K562 (cell line): ENCODE measurements around the gene AURKB. TPM values are rescaled to one million over a fixed set of nuclear protein-coding genes. Genes with fewer than 3 reads are reported as not detected.
A peak's percentile ranks its signal among the peaks of the same experiment; 100 is the strongest.

Experiments
- ARID1B ChIP-seq: fragments of 450-650 bp; IDR thresholded peaks from 2 replicates; pipeline ENCODE4 v1.6.1; 2016; ENCODE audit warnings: antibody characterized with exemption, mild to moderate bottlenecking, inconsistent platforms
- BRCA1 ChIP-seq, 2 experiments: fragments of 450-650 bp in 1 of 2; sonication (generic) in 1 of 2; formaldehyde crosslinking in 1 of 2; IDR thresholded peaks; 2 replicates each; pipeline versions ENCODE4 v1.5.0 to v1.6.1; 2017 to 2020; ENCODE audit warnings: mild to moderate bottlenecking in 1 of 2, missing genetic modification reagents in 1 of 2
- CEBPG ChIP-seq, 3 experiments: fragments of 200-800 bp in 1 of 3; sonication (Bioruptor generic) in 1 of 3; sonication (generic) in 1 of 3; formaldehyde crosslinking in 1 of 3; IDR thresholded peaks in 2 of 3; conservative IDR thresholded peaks in 1 of 3; 2 replicates each; pipeline versions ENCODE4 v1.6.1 to v1.8.0; 2016 to 2022; ENCODE audit warnings: missing compliant biosample characterization in 2 of 3, missing genetic modification characterization in 2 of 3, mild to moderate bottlenecking in 1 of 3, missing genetic modification reagents in 1 of 3
- COPS2 ChIP-seq: fragments of 450-650 bp; conservative IDR thresholded peaks from 2 replicates; pipeline ENCODE4 v1.6.1; 2016; ENCODE audit warnings: mild to moderate bottlenecking, moderate library complexity
- HMGN3 ChIP-seq: IDR thresholded peaks from 2 replicates; pipeline ENCODE4 v1.6.1; 2011; ENCODE audit warnings: borderline replicate concordance, low read depth, mild to moderate bottlenecking, mixed read lengths, low read length; ENCODE audit not compliant: insufficient read length; ENCODE audit errors: extremely low read depth
- JUN ChIP-seq, 2 experiments: sonication (generic) in 1 of 2; formaldehyde crosslinking in 1 of 2; IDR thresholded peaks; 2 replicates each; pipeline versions ENCODE4 v1.6.1 to v1.8.0; 2012 to 2022; ENCODE audit warnings: borderline replicate concordance in 2 of 2, mild to moderate bottlenecking in 2 of 2, improper control_type of control experiment in 1 of 2, low read depth in 1 of 2, low read length in 1 of 2, missing genetic modification reagents in 1 of 2
- MAFF ChIP-seq: IDR thresholded peaks from 2 replicates; pipeline ENCODE4 v1.6.1; 2012; ENCODE audit warnings: low read length, improper control_type of control experiment
- NEUROD1 ChIP-seq: fragments of 150-350 bp; IDR thresholded peaks from 2 replicates; pipeline ENCODE4 v1.6.1; 2014; ENCODE audit warnings: borderline replicate concordance, low read length, low read depth; ENCODE audit not compliant: partially characterized antibody
- PYGO2 ChIP-seq: fragments of 450-650 bp; IDR thresholded peaks from 2 replicates; pipeline ENCODE4 v1.6.1; 2016; ENCODE audit warnings: mild to moderate bottlenecking, missing genetic modification characterization, moderate library complexity, missing compliant biosample characterization
- SMAD1 ChIP-seq: fragments of 150-350 bp; IDR thresholded peaks from 2 replicates; pipeline ENCODE4 v1.6.1; 2014; ENCODE audit warnings: low read length, low read depth; ENCODE audit not compliant: partially characterized antibody
- SMARCA4 ChIP-seq: fragments of 450-650 bp; IDR thresholded peaks from 2 replicates; pipeline ENCODE4 v1.6.1; 2016
- ZKSCAN3 ChIP-seq: fragments of 250-450 bp; sonication (Bioruptor Pico); IDR thresholded peaks from 2 replicates; pipeline ENCODE4 v1.4.0; 2020
- ZNF197 ChIP-seq: fragments of 200-800 bp; sonication (Bioruptor generic); IDR thresholded peaks from 2 replicates; pipeline ENCODE4 v1.6.1; 2016; ENCODE audit warnings: low read depth, missing genetic modification characterization, missing compliant biosample characterization
- ZNF75A ChIP-seq: fragments of 450-650 bp; formaldehyde crosslinking; IDR thresholded peaks from 2 replicates; pipeline ENCODE4 v1.4.0; 2020; ENCODE audit warnings: mild to moderate bottlenecking
- polyA plus RNA-seq, 8 experiments: library from polyadenylated mRNA; depleted of rRNA in 4 of 8; stranded (reverse) in 5 of 8; unstranded in 3 of 8; fragments of >200 nt; fragmentation: Nextera tagmentation in 2 of 8; fragmentation: Illumina TruSeq in 1 of 8; extraction: Ambion mirVana in 2 of 8; extraction: Trizol in 1 of 8; gene quantifications; 2 replicates each; pipeline versions ENCODE4 v1.2.1 to v1.2.3, GENCODE V29; 2011 to 2014; ENCODE audit warnings: inconsistent platforms in 1 of 8, missing spikeins in 1 of 8
- total RNA-seq, 7 experiments: library from RNA; depleted of rRNA in 6 of 7; stranded (reverse); fragments of >200 nt in 6 of 7; fragmentation: Illumina TruSeq in 2 of 7; extraction: Trizol in 2 of 7; gene quantifications; 2 replicates each; pipeline versions ENCODE4 v1.2.1 to v1.2.3, GENCODE V29; 2011 to 2021; ENCODE audit warnings: low replicate concordance in 1 of 7
- TF ChIP-seq, protein P1 (sequence below): fragments of 200-600 bp; sonication (generic); IDR thresholded peaks from one replicate; pipeline ENCODE4 v1.6.1; 2012; ENCODE audit warnings: mild to moderate bottlenecking, low read depth, low read length, inconsistent platforms

Gene AURKB
- total and polyA plus RNA-seq, 9 of the 15 experiments (the other 6 are each of a cell fraction or from before 2014, with no cell fraction given): 27.2 to 114 (median 74.8) TPM

DNA sequence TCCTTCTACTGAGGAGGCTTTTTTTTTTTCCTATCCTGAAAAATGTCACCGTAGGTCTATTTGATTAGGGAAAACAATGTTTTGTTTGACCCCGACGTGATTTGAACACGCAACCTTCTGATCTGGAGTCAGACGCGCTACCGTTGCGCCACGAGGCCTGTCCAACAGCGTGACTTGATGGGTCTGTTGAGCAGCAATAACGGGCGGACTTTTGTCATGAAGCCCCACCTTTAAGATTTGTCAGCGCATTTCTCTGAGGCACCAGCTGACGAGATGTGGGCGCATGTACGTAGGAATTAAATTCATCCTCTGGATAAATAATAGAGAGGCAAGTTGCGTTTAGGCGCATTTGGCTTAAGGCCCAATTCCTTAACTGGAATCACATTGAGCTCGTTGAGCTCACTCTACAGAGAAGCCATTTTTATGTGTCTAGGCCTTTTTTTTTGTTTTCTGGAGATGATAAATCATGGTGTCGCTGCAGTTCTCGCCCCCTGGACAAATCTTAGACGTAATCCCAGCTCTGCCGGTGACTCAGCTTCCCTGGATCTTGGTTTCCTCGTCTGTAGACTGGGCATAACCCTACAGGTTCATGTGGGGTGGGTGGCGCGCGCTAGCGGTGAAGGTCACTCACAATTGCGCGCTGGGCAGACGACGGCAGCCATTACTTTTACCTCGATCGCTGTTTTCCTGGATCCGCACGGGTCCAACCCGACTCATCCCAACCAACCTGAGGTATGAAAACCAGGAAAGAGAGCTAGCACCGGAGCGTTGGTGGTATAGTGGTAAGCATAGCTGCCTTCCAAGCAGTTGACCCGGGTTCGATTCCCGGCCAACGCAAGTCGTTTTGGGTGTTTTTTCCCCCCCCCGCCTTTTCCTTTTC lies 10.6 kb upstream of the AURKB start (continued):
- TF ChIP-seq BRCA1 (IDR thresholded peaks at IDR 0.05): no peak
- TF ChIP-seq BRCA1 (CRISPR knock-in tag; IDR thresholded peaks at IDR 0.05): no peak
- TF ChIP-seq JUN (IDR thresholded peaks at IDR 0.05; ENCODE audit: borderline replicate concordance, low read depth, low read length): 0 out of 2 replicates have a peak, but pooled peaks have one; percentile 27
- 0 out of 2 replicates have a peak, but pooled peaks have one; percentile 23 for TF ChIP-seq JUN (CRISPR knock-in tag; IDR thresholded peaks at IDR 0.05; ENCODE audit: borderline replicate concordance)
- no peak for TF ChIP-seq PYGO2 (tag)
- no peak for TF ChIP-seq ZKSCAN3
- 0 out of 2 replicates have a peak, but pooled peaks have one; percentile 43 for TF ChIP-seq ZNF197 (CRISPR knock-in tag)
- TF ChIP-seq SMAD1: no peak
- no peak for TF ChIP-seq ARID1B
- TF ChIP-seq MAFF: 0 out of 2 replicates have a peak, but pooled peaks have one; percentile 5
- peak; percentile 41; the same call in 1 of the 2 replicates for TF ChIP-seq CEBPG (CRISPR knock-in tag; IDR thresholded peaks at IDR 0.05)
- peak; percentile 54 to 55; a peak in 3 of 4 replicates for TF ChIP-seq CEBPG (tag; conservative IDR thresholded peaks at IDR 0.05 in 1 of 2, IDR thresholded peaks at IDR 0.05 in 1 of 2)
- TF ChIP-seq, protein P1, sequence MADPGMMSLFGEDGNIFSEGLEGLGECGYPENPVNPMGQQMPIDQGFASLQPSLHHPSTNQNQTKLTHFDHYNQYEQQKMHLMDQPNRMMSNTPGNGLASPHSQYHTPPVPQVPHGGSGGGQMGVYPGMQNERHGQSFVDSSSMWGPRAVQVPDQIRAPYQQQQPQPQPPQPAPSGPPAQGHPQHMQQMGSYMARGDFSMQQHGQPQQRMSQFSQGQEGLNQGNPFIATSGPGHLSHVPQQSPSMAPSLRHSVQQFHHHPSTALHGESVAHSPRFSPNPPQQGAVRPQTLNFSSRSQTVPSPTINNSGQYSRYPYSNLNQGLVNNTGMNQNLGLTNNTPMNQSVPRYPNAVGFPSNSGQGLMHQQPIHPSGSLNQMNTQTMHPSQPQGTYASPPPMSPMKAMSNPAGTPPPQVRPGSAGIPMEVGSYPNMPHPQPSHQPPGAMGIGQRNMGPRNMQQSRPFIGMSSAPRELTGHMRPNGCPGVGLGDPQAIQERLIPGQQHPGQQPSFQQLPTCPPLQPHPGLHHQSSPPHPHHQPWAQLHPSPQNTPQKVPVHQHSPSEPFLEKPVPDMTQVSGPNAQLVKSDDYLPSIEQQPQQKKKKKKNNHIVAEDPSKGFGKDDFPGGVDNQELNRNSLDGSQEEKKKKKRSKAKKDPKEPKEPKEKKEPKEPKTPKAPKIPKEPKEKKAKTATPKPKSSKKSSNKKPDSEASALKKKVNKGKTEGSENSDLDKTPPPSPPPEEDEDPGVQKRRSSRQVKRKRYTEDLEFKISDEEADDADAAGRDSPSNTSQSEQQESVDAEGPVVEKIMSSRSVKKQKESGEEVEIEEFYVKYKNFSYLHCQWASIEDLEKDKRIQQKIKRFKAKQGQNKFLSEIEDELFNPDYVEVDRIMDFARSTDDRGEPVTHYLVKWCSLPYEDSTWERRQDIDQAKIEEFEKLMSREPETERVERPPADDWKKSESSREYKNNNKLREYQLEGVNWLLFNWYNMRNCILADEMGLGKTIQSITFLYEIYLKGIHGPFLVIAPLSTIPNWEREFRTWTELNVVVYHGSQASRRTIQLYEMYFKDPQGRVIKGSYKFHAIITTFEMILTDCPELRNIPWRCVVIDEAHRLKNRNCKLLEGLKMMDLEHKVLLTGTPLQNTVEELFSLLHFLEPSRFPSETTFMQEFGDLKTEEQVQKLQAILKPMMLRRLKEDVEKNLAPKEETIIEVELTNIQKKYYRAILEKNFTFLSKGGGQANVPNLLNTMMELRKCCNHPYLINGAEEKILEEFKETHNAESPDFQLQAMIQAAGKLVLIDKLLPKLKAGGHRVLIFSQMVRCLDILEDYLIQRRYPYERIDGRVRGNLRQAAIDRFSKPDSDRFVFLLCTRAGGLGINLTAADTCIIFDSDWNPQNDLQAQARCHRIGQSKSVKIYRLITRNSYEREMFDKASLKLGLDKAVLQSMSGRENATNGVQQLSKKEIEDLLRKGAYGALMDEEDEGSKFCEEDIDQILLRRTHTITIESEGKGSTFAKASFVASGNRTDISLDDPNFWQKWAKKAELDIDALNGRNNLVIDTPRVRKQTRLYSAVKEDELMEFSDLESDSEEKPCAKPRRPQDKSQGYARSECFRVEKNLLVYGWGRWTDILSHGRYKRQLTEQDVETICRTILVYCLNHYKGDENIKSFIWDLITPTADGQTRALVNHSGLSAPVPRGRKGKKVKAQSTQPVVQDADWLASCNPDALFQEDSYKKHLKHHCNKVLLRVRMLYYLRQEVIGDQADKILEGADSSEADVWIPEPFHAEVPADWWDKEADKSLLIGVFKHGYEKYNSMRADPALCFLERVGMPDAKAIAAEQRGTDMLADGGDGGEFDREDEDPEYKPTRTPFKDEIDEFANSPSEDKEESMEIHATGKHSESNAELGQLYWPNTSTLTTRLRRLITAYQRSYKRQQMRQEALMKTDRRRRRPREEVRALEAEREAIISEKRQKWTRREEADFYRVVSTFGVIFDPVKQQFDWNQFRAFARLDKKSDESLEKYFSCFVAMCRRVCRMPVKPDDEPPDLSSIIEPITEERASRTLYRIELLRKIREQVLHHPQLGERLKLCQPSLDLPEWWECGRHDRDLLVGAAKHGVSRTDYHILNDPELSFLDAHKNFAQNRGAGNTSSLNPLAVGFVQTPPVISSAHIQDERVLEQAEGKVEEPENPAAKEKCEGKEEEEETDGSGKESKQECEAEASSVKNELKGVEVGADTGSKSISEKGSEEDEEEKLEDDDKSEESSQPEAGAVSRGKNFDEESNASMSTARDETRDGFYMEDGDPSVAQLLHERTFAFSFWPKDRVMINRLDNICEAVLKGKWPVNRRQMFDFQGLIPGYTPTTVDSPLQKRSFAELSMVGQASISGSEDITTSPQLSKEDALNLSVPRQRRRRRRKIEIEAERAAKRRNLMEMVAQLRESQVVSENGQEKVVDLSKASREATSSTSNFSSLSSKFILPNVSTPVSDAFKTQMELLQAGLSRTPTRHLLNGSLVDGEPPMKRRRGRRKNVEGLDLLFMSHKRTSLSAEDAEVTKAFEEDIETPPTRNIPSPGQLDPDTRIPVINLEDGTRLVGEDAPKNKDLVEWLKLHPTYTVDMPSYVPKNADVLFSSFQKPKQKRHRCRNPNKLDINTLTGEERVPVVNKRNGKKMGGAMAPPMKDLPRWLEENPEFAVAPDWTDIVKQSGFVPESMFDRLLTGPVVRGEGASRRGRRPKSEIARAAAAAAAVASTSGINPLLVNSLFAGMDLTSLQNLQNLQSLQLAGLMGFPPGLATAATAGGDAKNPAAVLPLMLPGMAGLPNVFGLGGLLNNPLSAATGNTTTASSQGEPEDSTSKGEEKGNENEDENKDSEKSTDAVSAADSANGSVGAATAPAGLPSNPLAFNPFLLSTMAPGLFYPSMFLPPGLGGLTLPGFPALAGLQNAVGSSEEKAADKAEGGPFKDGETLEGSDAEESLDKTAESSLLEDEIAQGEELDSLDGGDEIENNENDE: no peak
- no peak for TF ChIP-seq ZNF75A (CRISPR knock-in tag)
- no peak for TF ChIP-seq SMARCA4
- TF ChIP-seq NEUROD1: no peak
- no peak for TF ChIP-seq HMGN3
- TF ChIP-seq COPS2: no peak
